HG02970 (cell line): ENCODE data around the gene CDH12.

ENCODE experiments used
- ATAC-seq: cut with Tn5 transposase; IDR thresholded peaks from one replicate; pipeline ENCODE4 v1.9.1; 2021; ENCODE audit warnings: mild to moderate bottlenecking, moderate library complexity, moderate number of reproducible peaks; ENCODE audit not compliant: unreplicated experiment, low FRiP score

CDH12 gene

GRCh38 chr5:21802100-21802499 is 1051.0 kb downstream of the CDH12 start:
- no peak for ATAC-seq

- ATAC-seq: no peak
Observed at GRCh38 chr5:21792748-21793147, 1060.4 kb downstream of the CDH12 start.

GRCh38 chr5:21791304-21791703 is 1061.8 kb downstream of the CDH12 start:
- ATAC-seq: no peak

- no peak for ATAC-seq
Observed at GRCh38 chr5:21784487-21784886, 1068.7 kb downstream of the CDH12 start.

- ATAC-seq: no peak
Observed at GRCh38 chr5:21783074-21783679, 1070.0 kb downstream of the CDH12 start.

- no peak for ATAC-seq
Observed at GRCh38 chr5:21776466-21776865, 1076.7 kb downstream of the CDH12 start.

- ATAC-seq: no peak
Observed at GRCh38 chr5:21774801-21775200, 1078.3 kb downstream of the CDH12 start.

- no peak for ATAC-seq
Observed at GRCh38 chr5:21774281-21774680, 1078.9 kb downstream of the CDH12 start.

- ATAC-seq: no peak
Observed at GRCh38 chr5:21773456-21773855, 1079.7 kb downstream of the CDH12 start.

GRCh38 chr5:21765406-21765805 is 1087.7 kb downstream of the CDH12 start:
- no peak for ATAC-seq

- no peak for ATAC-seq
Observed at GRCh38 chr5:21739096-21739495, 1114.0 kb downstream of the CDH12 start.

GRCh38 chr5:21723500-21723899 is 1129.6 kb downstream of the CDH12 start:
- ATAC-seq: no peak

- ATAC-seq: no peak
Observed at GRCh38 chr5:21711866-21712758, 1141.0 kb downstream of the CDH12 start.

- no peak for ATAC-seq
Observed at GRCh38 chr5:21709770-21710169, 1143.4 kb downstream of the CDH12 start.

GRCh38 chr5:21704974-21705668 is 1148.0 kb downstream of the CDH12 start:
- ATAC-seq: no peak

- ATAC-seq: no peak
Observed at GRCh38 chr5:21701317-21701716, 1151.8 kb downstream of the CDH12 start.
